Endometrial microvascular endothelial cells (primary cell): ENCODE measurements around the gene MAP4K4. TPM values are rescaled to one million over a fixed set of nuclear protein-coding genes. Genes with fewer than 3 reads are reported as not detected.

Experiments used
- in situ Hi-C: cut with HindIII; loops from 2 replicates; pipeline ENCODE4 v1.10.0; 2017; ENCODE audit warnings: low sequenced_read_pairs, low pct_unique_long_range_greater_than_20kb; ENCODE audit errors: inconsistent ontology term
- total RNA-seq: library from RNA; depleted of rRNA; stranded (reverse); fragments of >200 nt; gene quantifications from one replicate; pipeline ENCODE4 v1.2.3, GENCODE V29; 2015; ENCODE audit errors: inconsistent ontology term

The MAP4K4 gene
- total RNA-seq, 1 donor from 2014 or later: 109 TPM

DNA sequence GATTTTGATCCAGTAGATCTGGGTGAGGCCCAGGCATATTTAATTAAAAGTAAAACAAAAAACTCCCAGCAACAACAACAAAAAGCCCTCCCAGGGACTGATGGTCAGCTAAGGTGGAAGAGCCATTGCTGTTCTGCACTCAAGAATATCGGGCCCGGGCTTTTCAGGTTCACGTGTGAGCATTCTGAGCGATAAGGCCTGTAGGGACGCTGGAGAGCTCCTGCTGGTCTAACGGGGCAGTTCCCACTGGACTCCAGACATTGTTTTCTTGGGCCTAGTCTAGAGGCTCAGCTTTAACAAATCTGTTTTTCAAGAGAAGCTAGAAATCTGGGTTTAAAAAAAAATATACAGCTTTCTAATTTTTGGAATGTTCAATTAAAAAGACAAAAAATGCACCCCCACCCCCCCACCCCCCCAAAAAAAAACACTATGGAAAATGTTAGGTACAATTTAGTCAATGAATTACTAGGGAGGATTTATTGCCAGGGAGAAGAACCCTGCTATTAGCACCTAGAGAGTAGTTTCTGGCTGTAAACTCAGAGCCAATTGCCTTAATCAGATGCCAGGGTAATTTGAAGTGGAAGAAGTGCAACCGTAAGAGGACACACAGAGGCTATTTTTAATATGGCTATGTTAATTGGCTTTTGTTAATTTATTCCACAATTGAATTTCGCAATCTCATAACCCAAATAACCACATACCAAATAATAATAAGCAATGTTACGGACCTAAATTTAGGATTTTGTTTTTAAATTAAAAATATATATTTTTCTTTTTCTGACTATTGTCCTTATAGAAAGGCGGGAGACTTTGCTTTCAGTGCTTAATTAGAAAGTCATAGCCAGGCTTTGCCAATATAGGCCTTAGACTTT is 78.9 kb downstream of the MAP4K4 start:
- in situ Hi-C loops: no loop called here

DNA sequence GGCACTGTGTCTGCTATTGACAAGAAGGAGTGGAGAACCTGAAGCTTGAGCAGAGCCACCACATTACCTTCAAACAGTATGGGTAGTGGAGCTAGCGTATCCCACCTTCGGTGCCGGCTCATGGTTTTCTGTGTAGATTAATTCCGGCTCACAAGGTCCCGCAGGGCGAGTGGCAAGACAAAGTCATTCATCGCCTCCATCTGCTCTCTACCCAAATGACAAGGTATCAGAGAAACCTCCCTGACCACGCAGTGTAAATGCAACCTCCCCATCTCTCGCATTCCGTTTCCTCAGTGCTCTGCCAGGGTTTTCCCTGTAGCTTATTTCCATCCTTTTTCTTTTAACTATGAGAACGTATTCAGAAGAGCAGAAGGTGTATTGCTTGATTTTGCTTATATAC is 79.8 kb downstream of the MAP4K4 start:
- in situ Hi-C loops: no loop called here

DNA sequence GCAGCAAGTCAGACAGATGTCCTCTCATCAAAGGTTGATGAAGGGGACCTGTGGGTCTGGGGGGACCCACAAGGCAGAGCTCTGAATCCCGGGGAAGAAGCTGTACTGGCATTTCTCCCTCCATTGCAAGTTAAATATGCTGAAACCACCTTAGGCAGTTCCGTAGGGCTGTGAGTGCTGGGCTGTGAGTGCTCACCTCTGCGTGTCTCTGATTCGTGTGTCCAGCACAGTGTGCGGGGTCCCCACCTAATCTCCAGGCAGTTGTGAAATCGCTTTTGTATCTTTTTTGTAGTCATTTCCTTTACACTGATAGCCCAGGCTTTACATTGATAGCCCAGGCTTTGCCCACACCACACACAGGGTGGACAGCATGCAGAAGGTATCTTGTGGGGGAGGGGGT is 80.6 kb downstream of the MAP4K4 start:
- in situ Hi-C loops: no loop called here

DNA sequence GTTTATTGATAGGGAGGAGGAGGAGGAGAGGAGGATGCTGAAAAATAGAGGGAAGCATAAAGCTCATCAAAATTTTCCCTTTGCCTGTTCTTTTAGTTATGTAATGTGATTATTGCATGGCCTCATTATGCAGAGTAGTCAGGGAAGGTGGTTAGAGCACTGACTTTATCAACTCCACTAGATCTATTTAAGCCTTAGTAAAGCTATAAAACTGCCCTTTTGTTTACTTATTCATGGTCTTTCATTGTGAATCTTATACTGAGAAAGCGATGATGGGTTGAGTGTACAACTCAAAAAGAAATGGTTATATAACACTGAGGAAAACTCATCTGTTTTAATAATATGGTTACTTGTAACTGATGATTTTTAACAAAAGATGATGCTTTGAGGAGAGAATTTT is 81.7 kb downstream of the MAP4K4 start:
- in situ Hi-C loops: no loop called here

DNA sequence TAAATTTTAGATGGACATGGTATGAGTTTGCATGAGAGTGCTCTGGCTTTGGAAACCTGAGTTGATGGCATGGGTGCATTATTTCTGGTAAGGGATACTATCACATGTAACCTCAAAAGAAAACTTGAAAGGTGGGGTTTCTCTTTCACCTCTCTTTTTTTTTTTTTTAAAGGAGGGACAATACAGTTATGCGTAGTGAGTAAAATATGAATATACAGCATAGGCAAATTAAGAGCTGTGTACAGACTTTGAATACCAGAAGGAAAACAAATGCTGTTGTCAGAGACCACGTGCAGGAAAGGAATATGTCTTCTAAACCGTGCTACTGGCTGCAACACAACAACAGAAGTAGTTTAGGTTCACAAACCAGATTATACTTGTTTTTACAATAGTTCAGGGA is 82.1 kb downstream of the MAP4K4 start:
- in situ Hi-C loops: no loop called here

DNA sequence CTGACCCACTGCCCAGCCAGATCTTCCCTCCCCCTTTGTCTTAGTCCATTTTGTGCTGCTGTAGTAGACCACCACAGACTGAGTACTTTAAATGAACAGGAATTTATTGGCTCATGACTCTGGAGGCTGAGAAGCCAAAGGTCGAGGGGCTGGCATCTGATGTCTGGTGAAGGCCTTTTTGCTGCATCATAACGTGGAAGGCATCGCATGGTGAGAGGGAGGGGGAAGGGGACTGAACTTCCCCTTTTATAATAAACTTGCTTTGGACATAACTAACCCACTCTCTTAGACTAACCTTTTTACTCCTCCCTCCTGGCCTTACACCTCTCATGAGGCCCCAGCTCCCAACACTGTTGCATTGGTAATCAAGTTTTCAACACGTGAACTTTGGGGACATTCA is 83.8 kb downstream of the MAP4K4 start:
- in situ Hi-C loops: no loop called here

DNA sequence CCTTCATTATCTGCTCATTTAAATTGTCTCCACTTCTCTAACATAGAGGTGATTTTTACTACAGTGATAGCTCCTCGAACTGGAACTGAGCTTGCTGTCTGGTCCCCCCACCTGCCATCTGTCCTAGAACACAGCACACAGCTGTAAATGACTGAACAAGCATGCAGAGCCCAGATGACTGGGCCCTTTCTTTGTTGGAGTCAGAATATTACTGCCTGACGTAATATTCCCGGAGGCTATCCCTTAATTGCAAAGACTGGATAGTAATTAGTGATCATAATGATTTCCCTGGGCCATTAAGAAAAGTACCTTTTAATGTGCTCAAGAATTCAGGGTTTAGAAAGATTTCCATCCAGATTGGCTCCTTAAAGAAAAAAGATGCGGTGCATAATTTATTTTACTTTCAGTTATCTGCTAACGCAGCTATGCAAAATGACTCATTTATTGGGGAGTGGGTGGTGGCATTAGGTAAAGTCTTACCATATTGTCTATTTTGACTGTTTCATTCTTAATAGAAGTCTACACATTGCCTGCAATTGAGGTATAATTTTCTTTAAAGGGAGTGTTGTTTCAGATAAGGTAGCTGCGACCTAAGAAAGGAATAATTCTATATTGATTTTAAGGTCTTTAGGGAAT is 84.4 kb downstream of the MAP4K4 start:
- in situ Hi-C loops: no loop called here

DNA sequence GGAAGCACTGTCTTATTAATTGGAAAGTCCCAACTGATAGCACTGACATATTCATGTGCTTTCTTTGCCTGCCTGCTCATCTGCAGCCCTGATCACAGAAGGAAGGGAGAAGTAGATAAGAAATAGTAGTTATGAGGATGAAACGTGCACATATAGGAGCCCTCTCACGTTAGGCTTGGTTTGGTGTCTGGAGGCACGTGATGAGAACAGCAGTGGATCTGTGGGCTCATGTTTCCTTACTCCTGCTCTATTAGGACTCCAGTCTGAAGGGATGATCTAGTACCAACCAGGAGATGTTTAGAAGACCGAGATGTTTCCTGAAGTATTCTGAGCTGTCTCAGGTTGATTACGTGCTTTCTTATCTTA is 84.9 kb downstream of the MAP4K4 start:
- in situ Hi-C loops: no loop called here

DNA sequence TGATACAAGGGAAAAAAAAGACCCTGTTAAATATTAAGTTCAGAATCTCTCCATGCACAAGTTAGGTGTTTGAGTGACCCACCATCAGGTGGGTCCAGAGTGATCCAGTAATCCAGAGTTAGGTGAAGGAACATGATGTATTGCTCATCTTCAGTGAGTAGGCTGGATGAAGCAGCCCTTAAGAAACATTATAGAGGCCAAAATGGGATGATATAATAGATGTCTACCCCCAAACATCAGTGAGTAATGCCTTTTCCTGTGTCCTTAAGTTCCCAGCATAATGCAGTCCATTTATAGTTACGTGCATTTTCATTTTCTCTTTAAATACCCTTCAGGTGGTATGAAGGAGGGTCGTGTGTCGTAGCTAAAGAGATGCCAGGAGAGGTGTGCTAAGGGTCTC is 89.6 kb downstream of the MAP4K4 start:
- in situ Hi-C loops: no loop called here

DNA sequence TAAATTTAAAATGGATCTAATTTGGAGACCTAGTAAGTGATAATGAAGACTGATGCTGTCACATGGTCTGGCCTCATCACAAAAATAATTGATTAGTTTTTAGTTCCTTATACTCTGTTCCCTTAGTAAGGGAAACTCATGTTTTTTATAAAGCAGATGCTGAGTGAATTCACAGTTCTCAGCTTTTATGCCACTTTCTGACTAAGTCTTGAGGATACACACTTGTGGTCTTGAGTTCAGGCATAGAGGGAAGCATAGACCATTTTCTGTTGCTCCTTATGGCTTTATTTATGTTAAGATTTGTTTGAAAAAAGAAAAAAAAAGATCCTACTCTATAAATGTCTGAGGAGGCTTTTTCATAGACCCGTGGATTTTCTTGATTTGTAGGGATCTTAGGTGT is 91.1 kb downstream of the MAP4K4 start:
- in situ Hi-C loops: no loop called here

DNA sequence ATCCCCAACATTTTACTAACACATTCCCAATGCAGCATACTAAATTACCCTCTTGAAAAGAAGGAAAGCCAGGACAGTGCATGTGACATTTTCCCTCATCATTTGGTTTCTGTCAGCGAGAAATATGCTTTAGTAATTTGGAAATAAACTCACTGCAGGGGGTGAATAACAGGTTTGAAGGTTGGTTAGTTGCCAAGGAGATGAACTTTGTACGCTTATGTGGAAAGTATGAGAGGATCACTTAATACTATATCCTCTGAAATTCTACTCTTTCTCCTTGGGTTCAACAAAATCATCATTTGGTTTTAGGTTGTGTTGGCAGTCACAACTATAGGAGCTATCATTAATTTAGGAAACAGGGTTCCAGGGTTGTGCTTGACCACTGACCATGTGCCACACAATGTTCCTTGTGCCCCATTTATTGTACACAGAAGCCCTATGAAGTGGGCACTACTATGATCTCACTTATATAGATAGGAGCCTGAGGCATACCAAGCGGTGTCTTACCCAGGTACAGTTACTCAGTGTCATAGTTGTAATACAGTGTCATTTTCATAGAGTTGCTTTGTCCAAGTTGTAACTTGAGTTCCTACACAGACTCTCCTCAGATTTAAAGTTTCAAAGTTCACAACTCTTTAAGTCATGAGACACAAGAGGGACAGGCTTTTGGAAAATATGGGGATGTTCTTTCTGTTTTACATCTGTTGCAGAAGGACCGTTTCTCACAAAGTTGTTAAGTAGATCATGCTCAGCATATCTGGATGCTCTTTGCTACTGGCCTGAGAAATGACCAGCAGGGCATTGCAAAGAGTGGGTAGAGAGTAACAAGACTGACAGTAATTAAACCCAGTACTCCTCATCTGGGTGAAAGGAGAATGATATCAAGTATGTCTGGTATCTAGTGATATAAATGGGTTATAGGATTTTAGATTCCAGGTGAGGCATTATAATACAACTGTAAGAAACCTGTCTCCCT is 91.8 kb downstream of the MAP4K4 start:
- in situ Hi-C loops: no loop called here

DNA sequence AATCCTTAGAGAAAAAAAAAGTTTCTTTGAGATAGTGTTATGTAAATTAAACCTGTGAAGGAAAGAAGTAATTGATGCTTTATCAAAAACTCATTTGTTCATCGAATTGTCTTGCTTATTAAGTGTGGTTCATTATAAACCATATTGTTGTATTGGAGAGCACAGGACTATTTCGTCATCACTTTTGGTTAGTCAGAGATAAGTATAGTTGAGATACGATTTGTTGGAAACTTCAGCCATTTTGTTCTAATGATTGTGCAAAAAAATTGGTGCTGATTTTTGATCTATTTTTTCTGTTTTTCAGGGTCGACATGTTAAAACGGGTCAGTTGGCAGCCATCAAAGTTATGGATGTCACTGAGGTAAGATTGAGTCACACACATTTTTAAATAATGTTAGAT is 92.9 kb downstream of the MAP4K4 start:
- in situ Hi-C loops: no loop called here

DNA sequence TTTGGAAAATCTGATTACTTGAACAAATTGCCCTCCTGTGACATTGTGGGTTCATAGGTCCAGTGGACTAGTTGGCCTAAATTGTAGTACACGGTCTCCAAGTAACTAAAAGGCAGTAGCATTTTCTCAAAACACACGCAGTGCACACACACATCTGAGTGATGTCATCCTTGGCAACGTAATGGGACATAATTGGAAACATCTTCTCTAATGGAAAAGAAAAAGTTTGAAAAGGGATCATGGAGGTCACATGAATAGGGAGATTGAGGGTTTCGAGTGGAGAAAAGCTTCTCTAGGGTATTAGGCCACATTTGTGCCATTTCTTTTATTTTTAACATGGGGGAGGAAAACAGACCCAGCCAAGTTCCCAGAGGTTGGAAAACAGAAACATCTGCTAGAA is 93.3 kb downstream of the MAP4K4 start:
- in situ Hi-C loops: no loop called here

DNA sequence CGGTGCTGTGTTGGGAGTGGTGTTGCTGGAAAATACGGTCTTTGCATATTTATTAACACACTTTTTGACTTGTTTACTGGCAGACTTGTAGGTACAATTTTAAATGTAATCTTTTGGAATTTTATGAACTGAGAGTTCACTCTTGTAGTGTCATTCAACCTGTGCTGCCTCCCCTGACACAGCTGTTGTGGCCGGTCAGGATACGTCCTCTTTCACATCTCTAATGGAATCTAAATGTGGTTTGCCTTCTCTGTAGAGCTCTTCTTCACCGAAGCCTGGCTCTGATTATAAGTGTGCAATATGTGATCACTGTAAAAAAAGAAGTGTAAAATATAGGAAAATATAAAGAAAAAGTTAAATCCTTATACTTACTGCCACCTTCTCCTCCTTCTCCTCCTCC is 94.7 kb downstream of the MAP4K4 start:
- in situ Hi-C loops: no loop called here

DNA sequence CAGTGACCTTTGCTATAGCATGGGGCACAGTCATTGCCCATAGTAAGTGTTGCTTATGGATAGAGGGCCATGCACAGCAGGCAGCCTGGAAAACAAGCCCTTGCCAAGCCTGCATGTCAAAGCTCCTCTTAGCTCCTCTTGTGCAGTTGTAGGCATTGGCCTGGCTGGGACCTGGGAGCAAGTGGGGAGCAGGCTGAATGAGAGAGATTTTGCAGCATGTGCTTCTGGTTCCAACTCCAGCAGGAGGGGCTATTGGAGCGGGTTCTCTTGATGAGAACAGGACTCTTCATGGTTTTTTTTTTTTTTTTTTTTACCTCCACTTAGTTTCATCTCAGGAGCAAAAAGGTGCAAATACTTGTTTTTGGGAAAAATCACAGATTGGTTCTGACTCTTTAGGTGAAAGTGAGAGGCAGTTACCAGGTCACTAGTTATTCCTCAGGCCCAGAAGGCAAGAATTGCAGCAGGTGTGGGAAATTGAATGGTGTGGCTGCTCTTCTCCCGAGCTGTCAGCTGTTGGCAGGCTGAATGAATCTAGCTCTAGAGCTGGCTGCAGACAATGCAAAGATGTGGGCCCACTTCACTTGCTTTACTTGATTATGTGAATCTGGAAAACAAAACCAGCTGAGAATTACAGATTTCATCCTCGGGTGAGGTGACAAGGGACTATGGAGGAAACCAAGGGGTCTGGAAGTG is 95.9 kb downstream of the MAP4K4 start:
- in situ Hi-C loops: no loop called here

DNA sequence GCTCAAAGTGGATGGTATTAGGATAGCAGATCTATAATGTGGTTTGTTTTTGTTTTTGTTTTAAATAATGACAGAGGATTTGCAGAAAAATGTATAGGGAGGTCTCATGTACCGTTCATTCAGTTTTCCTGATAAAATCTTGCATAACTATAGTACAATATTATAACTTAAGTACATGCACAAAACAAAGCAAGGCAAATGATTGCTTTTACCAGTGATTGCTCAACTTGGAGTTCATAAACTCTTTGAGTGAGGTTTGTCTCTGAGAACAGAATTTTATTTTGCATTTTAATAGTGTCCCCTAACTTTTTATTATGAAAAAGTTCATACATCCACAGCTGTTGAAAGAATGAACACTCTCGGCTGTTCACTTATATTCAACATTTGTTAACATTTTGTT is 96.6 kb downstream of the MAP4K4 start:
- in situ Hi-C loops: no loop called here

DNA sequence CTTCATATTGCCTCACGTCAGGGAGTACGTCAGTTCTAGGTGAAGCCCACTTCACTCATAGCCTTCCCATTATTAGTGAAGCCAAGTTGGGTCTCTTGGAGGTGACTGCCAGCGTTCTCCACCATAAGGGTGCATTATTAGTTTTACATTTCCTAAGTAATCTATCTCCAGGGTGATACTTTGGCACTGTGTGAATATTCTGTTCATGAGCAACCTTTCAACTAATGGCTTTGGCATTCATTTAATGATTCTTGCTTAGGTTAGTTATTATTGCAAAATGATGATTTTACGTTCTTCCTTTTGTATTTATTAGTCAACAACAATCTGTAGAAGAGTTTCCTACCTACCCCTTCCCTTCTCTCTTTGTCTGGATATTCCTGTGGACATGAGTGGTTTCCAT is 97.5 kb downstream of the MAP4K4 start:
- in situ Hi-C loops: no loop called here

DNA sequence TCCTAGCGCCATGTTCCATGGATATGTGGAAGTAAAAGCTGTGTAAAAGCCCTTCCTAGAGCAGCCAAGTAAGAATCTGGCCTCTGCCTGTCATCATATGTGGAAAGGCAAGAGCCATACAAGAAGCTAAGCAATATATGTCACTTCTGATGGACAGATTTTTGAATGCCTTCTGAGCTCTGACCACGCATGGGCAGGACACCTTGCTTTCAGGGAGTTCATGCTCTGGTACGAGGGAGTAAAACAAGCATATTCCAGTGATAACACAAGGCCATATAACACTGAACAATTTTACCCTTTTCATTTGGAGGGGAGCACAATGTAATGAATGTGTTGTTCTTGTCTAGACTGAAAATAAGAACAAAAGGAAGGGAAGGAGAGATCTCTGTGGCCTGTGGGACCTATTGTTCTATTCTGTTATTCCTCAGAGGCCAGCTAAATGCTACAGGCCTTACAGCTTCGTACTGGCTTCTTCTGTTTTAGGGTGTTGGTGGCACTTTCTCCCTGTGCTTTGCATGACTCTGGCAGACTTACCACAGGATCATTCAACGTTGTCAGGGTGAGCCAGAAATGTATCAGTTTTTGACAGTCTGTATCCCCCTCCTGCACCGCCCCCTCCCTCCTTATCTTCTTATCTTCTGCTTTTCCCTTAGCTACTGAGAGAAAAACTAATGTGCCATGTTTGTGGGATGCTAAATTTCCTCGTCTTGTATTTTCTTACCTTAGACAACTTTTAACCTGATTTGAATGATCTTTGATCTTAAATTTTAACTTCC is 99.5 kb downstream of the MAP4K4 start:
- in situ Hi-C loops: no loop called here
